ENCODE results near the gene CALML5.

DNA sequence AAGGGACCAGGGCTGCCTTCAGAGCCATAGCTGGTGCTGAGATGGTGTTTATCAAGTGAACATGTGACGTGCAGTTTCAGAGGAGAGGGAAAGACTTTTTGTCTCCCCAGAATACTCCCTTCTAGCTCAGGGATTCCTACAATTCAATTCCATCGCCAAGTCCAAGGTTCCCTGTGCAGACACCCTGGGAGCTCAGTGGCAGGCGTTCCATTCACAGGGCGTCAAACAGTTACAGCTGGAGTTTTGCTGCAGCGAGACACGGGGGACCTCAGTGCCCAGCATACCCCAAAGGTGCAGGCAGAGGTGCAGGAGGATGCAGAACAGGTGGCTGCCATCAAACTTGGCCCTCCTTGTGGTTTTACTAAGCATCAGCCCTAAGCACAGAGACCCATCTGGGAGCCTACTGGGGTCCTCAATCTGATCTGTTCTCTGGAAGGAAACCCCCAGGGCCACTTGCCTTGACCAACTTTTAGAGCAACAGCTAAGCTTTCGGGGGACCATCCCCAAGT is 846 bp upstream of the CALML5 start:
- TF ChIP-seq, protein P1, sequence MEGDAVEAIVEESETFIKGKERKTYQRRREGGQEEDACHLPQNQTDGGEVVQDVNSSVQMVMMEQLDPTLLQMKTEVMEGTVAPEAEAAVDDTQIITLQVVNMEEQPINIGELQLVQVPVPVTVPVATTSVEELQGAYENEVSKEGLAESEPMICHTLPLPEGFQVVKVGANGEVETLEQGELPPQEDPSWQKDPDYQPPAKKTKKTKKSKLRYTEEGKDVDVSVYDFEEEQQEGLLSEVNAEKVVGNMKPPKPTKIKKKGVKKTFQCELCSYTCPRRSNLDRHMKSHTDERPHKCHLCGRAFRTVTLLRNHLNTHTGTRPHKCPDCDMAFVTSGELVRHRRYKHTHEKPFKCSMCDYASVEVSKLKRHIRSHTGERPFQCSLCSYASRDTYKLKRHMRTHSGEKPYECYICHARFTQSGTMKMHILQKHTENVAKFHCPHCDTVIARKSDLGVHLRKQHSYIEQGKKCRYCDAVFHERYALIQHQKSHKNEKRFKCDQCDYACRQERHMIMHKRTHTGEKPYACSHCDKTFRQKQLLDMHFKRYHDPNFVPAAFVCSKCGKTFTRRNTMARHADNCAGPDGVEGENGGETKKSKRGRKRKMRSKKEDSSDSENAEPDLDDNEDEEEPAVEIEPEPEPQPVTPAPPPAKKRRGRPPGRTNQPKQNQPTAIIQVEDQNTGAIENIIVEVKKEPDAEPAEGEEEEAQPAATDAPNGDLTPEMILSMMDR (IDR thresholded peaks at IDR 0.05) = no peak
- TF ChIP-seq EZH2 (IDR thresholded peaks at IDR 0.05) (no peak), EZH2phosphoT487 (IDR thresholded peaks at IDR 0.05) (no peak)

All from neural progenitor cell (in vitro differentiated cells).